HepG2 (cell line): ENCODE results near the gene GBP2. TPM values are rescaled to one million over a fixed set of nuclear protein-coding genes. Genes with fewer than 3 reads are reported as not detected.

Source experiments
- HES4 ChIP-seq: sonication (generic); formaldehyde crosslinking; IDR thresholded peaks from 2 replicates; pipeline ENCODE4 v1.9.0; 2021; ENCODE audit warnings: mild to moderate bottlenecking, missing genetic modification reagents, borderline replicate concordance
- HNF1B ChIP-seq: sonication (generic); formaldehyde crosslinking; IDR thresholded peaks from 2 replicates; pipeline ENCODE4 v1.5.1; 2020; ENCODE audit warnings: mild to moderate bottlenecking, moderate library complexity, missing genetic modification reagents
- SAFB2 ChIP-seq: sonication (generic); formaldehyde crosslinking; IDR thresholded peaks from 2 replicates; pipeline ENCODE4 v1.5.1; 2020; ENCODE audit warnings: missing genetic modification reagents, low read depth, mild to moderate bottlenecking, borderline replicate concordance
- ZNF407 ChIP-seq: sonication (generic); formaldehyde crosslinking; IDR thresholded peaks from one replicate; pipeline ENCODE4 v1.5.1; 2020; ENCODE audit warnings: mild to moderate bottlenecking, missing genetic modification reagents; ENCODE audit errors: not compliant biosample characterization
- ZNF780A ChIP-seq: sonication (generic); formaldehyde crosslinking; IDR thresholded peaks from 2 replicates; pipeline ENCODE4 v1.8.0; 2022; ENCODE audit warnings: mild to moderate bottlenecking, missing genetic modification reagents, moderate library complexity
- polyA plus RNA-seq, 8 experiments: library from polyadenylated mRNA; depleted of rRNA in 3 of 8; stranded (reverse) in 7 of 8; unstranded in 1 of 8; fragments of >200 nt; fragmentation: Illumina TruSeq in 4 of 8; extraction: Trizol in 4 of 8; gene quantifications; 2 replicates each; pipeline versions ENCODE4 v1.2.1 to v1.2.3, GENCODE V29; 2011 to 2016; ENCODE audit warnings: low read depth in 4 of 8, missing spikeins in 1 of 8, mixed read lengths in 1 of 8; ENCODE audit not compliant: insufficient read depth in 1 of 8
- total RNA-seq, 5 experiments: library from RNA; depleted of rRNA; stranded (reverse); fragments of >200 nt; fragmentation: Illumina TruSeq; extraction: Trizol; gene quantifications; 2 replicates each; pipeline ENCODE4 v1.2.3, GENCODE V29; 2016; ENCODE audit warnings: low read depth in 1 of 5

The GBP2 gene
- total and polyA plus RNA-seq, 2 of the 13 experiments (the other 11 are each of a cell fraction or from before 2014, with no cell fraction given) = 5.1 to 6.2 TPM

DNA sequence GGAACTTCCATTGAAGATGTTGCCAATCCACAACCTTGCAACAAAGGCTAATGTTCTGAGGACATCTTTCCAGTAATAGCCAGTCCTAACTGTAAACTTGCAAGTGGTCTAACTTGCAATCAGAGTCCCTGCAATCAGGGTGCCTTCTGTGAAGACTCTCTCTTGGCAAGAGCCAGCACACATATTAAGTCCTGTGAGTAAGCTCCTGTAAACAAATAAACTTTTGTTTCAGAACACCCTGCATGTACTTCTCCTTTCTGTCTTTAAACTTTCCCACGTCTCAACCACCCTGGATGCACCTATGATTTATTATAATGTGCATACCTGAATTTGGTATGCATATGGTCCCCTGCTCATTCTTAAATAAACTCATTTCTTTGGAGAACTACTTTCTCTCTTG, 40.8 kb upstream of the GBP2 start (continued):
- TF ChIP-seq ZNF407 (CRISPR knock-in tag) (no peak), HES4 (no peak), ZNF780A (CRISPR knock-in tag) (no peak), HNF1B (CRISPR knock-in tag) (no peak), SAFB2 (CRISPR knock-in tag) (no peak)
